Stimulated activated CD4-positive, alpha-beta T cell treated with anti-CD3 and anti-CD28 coated beads, TNF-alpha, amount 100 ng/mL, for 1 hour (primary cell): Measurements from ENCODE around the gene DNASE1L3.

Experiments used
- DNase-seq, 3 donors: peaks; one replicate each; pipeline ENCODE4 v3.0.0-alpha.2; 2020; ENCODE audit warnings: low read depth in 3 of 3, low spot score in 1 of 3

Gene DNASE1L3

GRCh38 chr3:58161435-58162398 lies 49.1 kb downstream of the DNASE1L3 start:
- no peak for DNase-seq

DNA sequence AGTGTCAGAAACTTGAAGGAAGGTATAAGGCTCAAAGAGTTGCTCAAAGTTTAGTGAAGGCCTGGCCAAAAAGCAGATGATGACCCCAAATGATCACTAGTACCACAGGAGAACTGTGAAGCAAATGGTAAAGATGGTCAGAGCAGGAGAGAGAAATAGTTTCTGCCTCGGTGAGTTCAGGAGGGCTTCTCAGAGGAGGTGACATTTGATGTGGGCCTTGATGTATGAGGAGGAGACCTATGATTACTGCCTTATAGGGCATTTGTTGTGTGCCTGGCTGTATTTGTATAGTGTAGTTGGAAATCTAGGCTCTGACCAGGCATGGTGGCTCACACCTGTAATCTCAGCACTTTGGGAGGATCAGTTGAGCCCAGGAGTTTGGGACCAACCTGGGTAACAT lies 50.4 kb downstream of the DNASE1L3 start:
- no peak for DNase-seq

DNA sequence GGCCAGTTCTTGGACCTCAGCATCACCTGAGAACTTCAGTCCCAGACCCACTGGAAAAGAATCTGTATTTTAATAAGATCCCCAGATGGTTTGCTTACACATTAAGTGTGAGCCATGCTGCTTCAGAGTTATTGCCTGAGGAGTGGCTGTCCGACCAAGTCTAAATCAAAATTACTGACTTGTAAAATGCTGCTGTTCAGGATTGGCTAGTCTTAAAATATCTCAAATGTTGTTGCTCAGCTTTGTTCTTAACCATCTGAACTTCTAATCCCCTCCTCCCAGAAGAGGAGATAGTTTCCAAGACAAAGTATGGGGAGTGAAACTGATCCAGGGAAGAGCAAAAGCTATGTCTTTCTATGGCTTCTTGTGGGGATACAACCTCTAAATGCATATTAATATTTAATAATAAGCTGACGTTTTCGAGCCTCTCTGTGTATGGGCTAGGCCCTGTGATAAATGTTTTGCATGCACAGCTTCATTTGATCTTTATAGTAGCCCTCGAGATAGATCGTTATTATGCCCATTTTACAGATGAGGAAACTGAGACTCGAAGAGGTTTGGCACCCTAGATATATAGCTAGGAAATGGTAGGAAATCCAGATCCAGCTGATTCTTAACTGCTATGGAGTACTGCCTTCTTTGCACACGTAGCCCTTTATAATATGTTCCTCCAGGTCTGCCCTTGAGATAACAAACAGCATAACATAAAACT lies 52.2 kb downstream of the DNASE1L3 start:
- DNase-seq = no peak

- no peak for DNase-seq
Measured at GRCh38 chr3:58157700-58158099, 53.1 kb downstream of the DNASE1L3 start.

DNA sequence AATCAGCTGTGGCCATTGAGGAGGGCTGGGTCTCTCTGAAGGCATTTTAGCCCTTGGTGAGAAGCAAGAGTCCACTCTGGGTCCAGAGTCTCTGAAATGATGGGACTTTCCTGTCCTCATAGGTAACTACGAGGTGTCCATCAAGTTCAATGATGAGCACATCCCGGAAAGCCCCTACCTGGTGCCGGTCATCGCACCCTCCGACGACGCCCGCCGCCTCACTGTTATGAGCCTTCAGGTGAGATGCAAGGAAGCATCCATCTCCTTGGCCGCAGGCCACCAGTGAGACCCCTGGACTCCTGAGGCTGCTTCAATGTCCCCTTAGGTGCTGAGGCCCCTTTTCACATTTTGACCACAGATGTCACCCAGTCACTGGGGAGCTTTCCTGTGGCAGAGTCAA lies 54.9 kb downstream of the DNASE1L3 start:
- no peak for DNase-seq

DNA sequence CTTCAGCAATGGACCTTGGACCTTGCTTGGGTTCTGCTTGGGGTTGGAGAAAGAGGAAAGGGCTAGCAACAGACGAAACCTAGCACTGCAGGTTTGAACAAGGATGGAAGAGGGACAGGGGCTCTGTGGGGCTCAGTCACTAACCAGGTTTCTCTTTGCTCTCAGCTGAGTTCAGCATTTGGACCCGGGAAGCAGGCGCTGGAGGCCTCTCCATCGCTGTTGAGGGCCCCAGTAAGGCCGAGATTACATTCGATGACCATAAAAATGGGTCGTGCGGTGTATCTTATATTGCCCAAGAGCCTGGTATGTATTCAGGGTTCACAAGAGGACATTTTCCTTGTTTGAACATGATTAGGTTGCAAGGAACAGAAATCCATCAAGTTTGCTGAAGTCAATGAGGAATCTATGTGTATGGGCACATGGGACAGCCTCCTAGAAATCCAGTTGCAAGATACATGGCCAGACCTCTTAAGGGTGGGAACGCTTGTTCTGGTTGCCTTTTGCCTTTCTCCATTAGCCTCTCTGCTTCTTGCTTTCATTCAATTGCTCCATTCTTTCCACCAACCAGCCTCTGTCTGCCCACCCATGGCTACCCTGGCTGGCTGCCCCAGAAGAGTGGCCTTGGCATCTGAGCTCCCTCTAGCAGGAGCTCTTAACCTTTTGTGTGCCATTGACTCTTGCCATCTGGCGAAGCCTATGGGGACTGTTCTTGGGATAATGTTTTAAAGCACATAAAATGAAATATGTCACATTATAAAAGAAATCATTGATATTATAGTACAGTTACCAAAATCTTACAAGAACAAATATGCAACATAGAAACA lies 55.9 kb downstream of the DNASE1L3 start:
- no peak for DNase-seq

GRCh38 chr3:58153371-58153770 lies 57.4 kb downstream of the DNASE1L3 start:
- DNase-seq = no peak

DNA sequence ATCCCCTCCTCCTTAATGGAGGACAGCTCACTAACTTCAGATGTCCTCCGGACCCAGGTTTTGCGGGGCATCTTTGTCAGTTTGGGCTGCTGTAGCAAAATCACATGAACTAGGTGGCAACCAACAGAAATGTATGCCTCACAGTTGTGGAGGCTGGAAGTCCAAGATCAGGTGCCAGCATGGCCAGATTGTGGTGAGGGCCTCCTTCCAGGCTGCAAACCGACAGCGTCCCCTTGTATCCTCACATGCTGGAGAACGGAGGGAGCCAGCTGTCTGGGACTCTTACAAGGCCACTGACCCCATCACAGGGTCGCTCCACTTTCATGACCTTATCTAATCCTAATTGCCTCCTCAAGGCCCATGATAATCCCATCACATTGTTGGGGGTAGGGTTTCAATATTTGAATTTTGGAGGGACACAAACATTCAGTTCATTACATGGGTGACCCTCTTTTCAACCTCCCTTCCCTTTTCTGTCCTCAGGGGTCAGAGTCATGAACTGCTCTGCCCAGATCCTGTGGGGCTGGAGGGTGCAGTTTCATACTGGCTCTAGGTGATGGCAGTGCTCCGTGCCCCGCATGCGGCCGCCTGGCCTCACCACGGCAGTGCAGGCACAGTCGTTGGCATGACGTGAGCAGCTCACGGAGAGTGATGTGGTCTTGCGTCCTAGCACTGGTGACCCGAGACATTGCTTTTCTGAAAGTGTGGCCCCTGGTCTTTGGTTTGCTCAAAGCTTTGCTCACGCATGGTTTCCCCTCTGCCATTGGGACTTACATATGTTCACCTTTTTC lies 58.4 kb downstream of the DNASE1L3 start:
- DNase-seq = no peak

GRCh38 chr3:58151637-58152036 lies 59.1 kb downstream of the DNASE1L3 start:
- no peak for DNase-seq

DNA sequence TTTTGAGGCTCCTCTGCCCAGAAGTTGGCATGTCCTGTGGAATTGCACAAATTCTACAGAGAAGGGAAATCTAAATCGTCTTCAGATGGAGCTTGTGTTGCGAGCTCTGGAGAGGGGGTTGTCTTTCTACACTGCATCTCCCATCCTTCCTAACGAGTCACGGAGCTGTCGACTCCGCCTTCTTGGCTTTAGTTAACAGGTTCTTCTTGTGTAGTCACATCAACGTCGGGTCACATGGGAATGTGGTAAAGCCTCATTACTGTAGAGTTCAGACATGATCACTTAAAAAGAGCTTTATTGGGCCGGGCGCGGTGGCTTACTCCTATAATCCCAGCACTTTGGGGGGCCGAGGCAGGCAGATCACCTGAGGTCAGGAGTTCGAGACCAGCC lies 60.0 kb downstream of the DNASE1L3 start:
- DNase-seq = no peak

- DNase-seq = no peak
Measured at GRCh38 chr3:58150130-58150809, 60.5 kb downstream of the DNASE1L3 start.

DNA sequence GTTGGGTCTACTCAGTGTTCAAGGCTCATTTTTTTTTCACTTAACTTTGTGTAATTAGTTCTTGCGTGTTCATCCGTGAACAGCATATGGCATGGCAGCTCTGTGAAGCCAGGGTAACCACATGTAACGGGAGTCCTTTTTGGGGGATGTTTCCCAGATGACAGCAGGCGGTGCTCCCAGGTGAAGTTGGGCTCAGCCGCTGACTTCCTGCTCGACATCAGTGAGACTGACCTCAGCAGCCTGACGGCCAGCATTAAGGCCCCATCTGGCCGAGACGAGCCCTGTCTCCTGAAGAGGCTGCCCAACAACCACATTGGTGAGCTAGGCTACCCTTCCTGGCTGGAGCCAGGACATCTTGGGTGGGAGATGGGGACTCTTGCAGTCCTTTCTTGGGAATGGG lies 62.7 kb downstream of the DNASE1L3 start:
- no peak for DNase-seq

DNA sequence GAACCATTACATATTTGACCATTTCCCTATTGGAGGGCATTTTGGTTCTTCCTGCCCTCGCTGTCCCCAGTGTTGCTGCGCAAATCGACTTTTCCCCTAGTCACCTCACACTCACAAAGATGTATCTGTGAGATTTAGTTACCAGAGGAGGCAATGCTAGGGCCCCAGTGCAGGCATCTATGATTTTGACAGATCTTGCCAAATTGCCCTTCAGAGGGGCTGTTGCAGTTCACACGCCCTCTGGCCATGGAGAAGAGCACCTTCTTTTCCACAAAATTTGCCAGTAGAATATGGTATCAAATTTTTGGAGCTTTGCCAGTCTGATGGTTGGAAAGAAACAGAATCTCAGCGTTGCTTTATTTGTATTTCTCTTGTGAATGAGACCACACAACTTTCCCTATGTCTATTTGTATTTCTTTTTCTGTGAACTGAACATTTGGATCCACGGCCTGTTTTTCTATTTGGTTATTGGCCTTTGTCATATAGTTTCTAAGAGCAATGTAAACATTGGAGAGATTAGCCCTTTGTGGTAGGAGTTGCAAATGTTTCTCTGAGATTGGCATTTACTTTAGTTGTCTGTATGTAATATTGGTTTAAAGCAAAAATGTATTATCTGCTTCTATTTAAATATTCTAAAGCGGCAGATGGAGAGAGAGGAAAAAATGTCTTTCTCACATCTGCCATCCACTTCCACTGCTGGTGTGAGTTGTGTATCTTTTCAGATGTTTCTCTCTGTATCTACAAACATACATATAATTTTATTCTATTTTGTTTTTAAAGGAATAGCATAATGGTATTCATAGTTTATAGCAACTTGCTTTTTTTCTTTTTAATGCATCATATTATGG lies 66.1 kb downstream of the DNASE1L3 start:
- DNase-seq = no peak

DNA sequence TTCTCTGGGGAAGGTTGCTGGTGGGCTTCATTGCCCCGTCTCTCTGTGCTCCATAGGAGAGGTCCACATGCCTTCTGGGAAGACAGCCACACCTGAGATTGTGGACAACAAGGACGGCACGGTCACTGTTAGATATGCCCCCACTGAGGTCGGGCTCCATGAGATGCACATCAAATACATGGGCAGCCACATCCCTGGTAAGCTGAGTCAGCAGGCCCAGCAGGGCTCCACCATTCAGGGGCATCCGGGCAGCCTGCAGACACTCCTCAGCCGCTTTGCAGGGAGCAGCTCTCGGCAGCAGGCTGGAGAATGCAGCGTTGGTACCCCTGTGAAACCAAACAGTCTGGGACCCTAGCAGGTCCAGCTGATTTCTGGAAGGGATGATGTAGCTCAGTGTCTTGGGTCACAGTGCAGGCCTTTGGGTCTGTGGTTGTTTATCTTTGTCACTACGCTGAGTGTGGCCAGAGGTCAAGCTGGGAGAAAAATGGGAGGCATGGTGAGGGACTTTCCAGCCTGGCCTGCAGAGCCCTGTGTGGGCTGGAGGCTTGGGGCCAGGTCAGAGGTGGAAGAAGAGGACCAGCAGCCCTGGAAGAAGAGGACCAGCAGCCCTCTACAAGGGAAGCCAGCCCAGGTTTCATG lies 67.2 kb downstream of the DNASE1L3 start:
- DNase-seq = no peak
